Liver (tissue), 3 donors: ENCODE data around the gene CAPSL.

Source experiments
- CTCF ChIP-seq: fragments of 150-350 bp; IDR thresholded peaks from 2 replicates; pipeline ENCODE4 v1.5.1; 2017; ENCODE audit warnings: improper control_type of control experiment, low read depth, low read length; ENCODE audit not compliant: missing input control
- EGR1 ChIP-seq, 2 donors: IDR thresholded peaks; 2 replicates each; pipeline ENCODE4 v1.6.1; 2016 to 2018; ENCODE audit warnings: antibody characterized with exemption in 2 of 2, low read depth in 2 of 2
- GABPA ChIP-seq, 2 donors: IDR thresholded peaks in 1 of 2; conservative IDR thresholded peaks in 1 of 2; 2 replicates each; pipeline ENCODE4 v1.6.1; 2016; ENCODE audit warnings: antibody characterized with exemption in 2 of 2, mild to moderate bottlenecking in 1 of 2, moderate library complexity in 1 of 2
- JUND ChIP-seq, 2 donors: IDR thresholded peaks; 2 replicates each; pipeline ENCODE4 v1.6.1; 2016; ENCODE audit warnings: antibody characterized with exemption in 2 of 2
- donor health status: healthy.
- donor health status: healthy.

GRCh38 chr5:35876922-35877321, 61.5 kb downstream of the CAPSL start:
- no peak for TF ChIP-seq CTCF
- no peak for TF ChIP-seq JUND (IDR thresholded peaks at IDR 0.05)
- no peak for TF ChIP-seq GABPA (IDR thresholded peaks at IDR 0.05 in 1 of 2, conservative IDR thresholded peaks at IDR 0.05 in 1 of 2)
- no peak for TF ChIP-seq EGR1 (IDR thresholded peaks at IDR 0.05; ENCODE audit: low read depth in 2 of 2)
